Heart left ventricle (tissue), 16 donors: ENCODE measurements around the gene PRICKLE4. TPM values are rescaled to one million over a fixed set of nuclear protein-coding genes. Genes with fewer than 3 reads are reported as not detected.

Source experiments
- ATAC-seq, 4 donors: fragments of 200-7000 bp; cut with Tn5 transposase; one replicate each; pipeline ENCODE4 v1.9.1; 2020 to 2022; ENCODE audit warnings: moderate library complexity in 4 of 4, mild to moderate bottlenecking in 3 of 4, moderate number of reproducible peaks in 1 of 4
- DNase-seq, 5 donors: peaks; one replicate each; pipeline ENCODE4 v3.0.0-alpha.2; 2020
- H3K27ac ChIP-seq, 12 donors: fragments of 200-600 bp; sonication (generic) in 4 of 12; one replicate each; pipeline versions ENCODE4 v1.5.0 to v1.8.0; 2016 to 2022; ENCODE audit warnings: mild to moderate bottlenecking in 2 of 12
- H3K27me3 ChIP-seq, 9 donors: fragments of 200-600 bp; sonication (generic) in 2 of 9; one replicate each; pipeline versions ENCODE4 v1.5.1 to v1.8.0; 2016 to 2022; ENCODE audit warnings: mild to moderate bottlenecking in 3 of 9
- H3K36me3 ChIP-seq, 9 donors: fragments of 200-600 bp; sonication (generic) in 2 of 9; one replicate each; pipeline versions ENCODE4 v1.5.0 to v1.8.0; 2018 to 2022; ENCODE audit warnings: mild to moderate bottlenecking in 2 of 9
- H3K4me1 ChIP-seq, 12 donors: fragments of 200-600 bp; sonication (generic) in 4 of 12; one replicate each; pipeline versions ENCODE4 v1.5.0 to v1.8.0; 2016 to 2022; ENCODE audit warnings: mild to moderate bottlenecking in 3 of 12
- H3K4me3 ChIP-seq, 12 donors: fragments of 200-600 bp; sonication (generic) in 4 of 12; one replicate each; pipeline versions ENCODE4 v1.5.0 to v1.8.0; 2017 to 2022; ENCODE audit warnings: mild to moderate bottlenecking in 9 of 12, moderate library complexity in 4 of 12
- H3K9me3 ChIP-seq, 12 donors: fragments of 200-600 bp; sonication (generic) in 4 of 12; one replicate each; pipeline versions ENCODE4 v1.5.0 to v1.8.0; 2016 to 2022; ENCODE audit warnings: mild to moderate bottlenecking in 1 of 12
- CTCF ChIP-seq, 12 donors: fragments of 200-600 bp; sonication (generic) in 4 of 12; IDR thresholded peaks; one replicate each; pipeline versions ENCODE4 v1.5.0 to v1.8.0; 2018 to 2022; ENCODE audit warnings: antibody characterized with exemption in 12 of 12, mild to moderate bottlenecking in 5 of 12
- POLR2A ChIP-seq, 2 donors: fragments of 450-650 bp; IDR thresholded peaks; one replicate each; pipeline ENCODE4 v1.6.1; 2017; ENCODE audit warnings: antibody characterized with exemption in 2 of 2, mild to moderate bottlenecking in 2 of 2, moderate library complexity in 2 of 2
- WGBS, 4 donors: extraction: QIAGEN DNeasy Blood & Tissue Kit in 2 of 4; methylation state at CpG; one replicate each; pipeline versions ENCODE4 v1.1.5 to v1.1.7; 2013 to 2018; 5-methylcytosine and 5-hydroxymethylcytosine counted together
- intact Hi-C, 10 donors: fragments of 100-400 bp; cut with DNase I; formaldehyde crosslinking; loops; one replicate each; pipeline versions ENCODE4 v1.11.1 to v1.14.2; 2022
- polyA plus RNA-seq, 2 donors: library from polyadenylated mRNA; stranded (reverse); fragments of 200-250 nt; gene quantifications; one replicate each; pipeline ENCODE4 v1.2.3, GENCODE V29; 2013
- total RNA-seq, 9 donors: library from RNA; depleted of rRNA in 2 of 9; stranded (reverse); fragments of >200 nt in 2 of 9; fragmentation: NEBNext Ultra II Directional in 3 of 9; extraction: Animal tissue kit (Norgen Biotek cat#: 25700) in 3 of 9; gene quantifications; one replicate each; pipeline versions ENCODE4 v1.1.0 to v1.2.4, GENCODE V29; 2016 to 2023
- donor health status: ischemic (EF 13 %, LVEDD 7.1; RV severe dilation, severe dysfunction).
- donor health status: healthy with polysubstance abuse.
- donor health status: DM: no; HTN: yes; CAD: no.
- donor health status: DM: no; HTN: no; CAD: no.
- donor health status: ischemic (EF 25% LVEDD 6.9; RV normal size, moderate dysfunction).
- donor health status: ischemic (EF 25% LVEDD 5.7; RV mildly dilated, moderate dysfunction).
- donor health status: healthy.
- donor health status: DM: yes; HTN: yes; CAD: no.
- donor health status: ischemic (EF 35%, LVEDD 5.7; RV mildly dilated, moderate dysfunction).
- donor health status: nonischemic (EF 11% LVEDD 7.7; RV severe dilation, severe dysfunction).
- donor health status: DM: yes; HTN: yes; CAD: no.
- donor health status: PGD.
- donor health status: ischemic (EF 29% LVEDD 5.4; RV normal size, mild dysfunction).
- donor health status: nonischemic (EF 23%, LVEDD 6.1; RV moderate dilation, normal function).

Gene PRICKLE4
- total and polyA plus RNA-seq, 11 donors, result 1.1 to 3.9 (median 1.9) TPM

- peak within 1 kb of the TSS; percentile 98 to 100 (median 98) for H3K27ac ChIP-seq
- intact Hi-C loops, result loop anchor here in 8 of 10 donors (1.0 to 5.0 kb wide), 7 partner anchors 29 to 53 kb away; partner anchors contain the start of gene FRS3 (in 6 of the 8)
- peaks cover 0 to 3% (median 0%) of the 10 kb centered on the region in 9 donors for H3K36me3 ChIP-seq
- H3K9me3 ChIP-seq, result no peaks in the 10 kb centered on the region
- ATAC-seq, result peak; percentile 47 to 76 (median 68)
- peaks cover 11 to 41% (median 33%) of the 10 kb centered on the region in 12 donors for H3K4me1 ChIP-seq
- H3K4me3 ChIP-seq, result peak within 1 kb of the TSS; percentile 75 to 100 (median 96)
- TF ChIP-seq POLR2A (IDR thresholded peaks at IDR 0.05) (peak; percentile 28 to 52), CTCF (IDR thresholded peaks at IDR 0.05) (peak; percentile 82 to 100 (median 95))
- WGBS, 4 donors, result 7 to 13% (median 10%) methylated on average over 24 to 50 of the region's 50 CpGs
- H3K27me3 ChIP-seq, result no peaks in the 10 kb centered on the region
- peak; percentile 95 to 97 (median 96) for DNase-seq
Observed at GRCh38 chr6:41735427-41736185, 45.0 kb upstream of the PRICKLE4 start, which contains the start of gene TFEB. TSS of gene TFEB (minus strand) at chr6:41735608. CDS start at chr6:41691213, 44,395 bp downstream.

- Histone ChIP-seq H3K4me3 (peak overlapping the region in 2 of 12 donors; percentile 93 to 100), H3K9me3 (no peaks in the 10 kb centered on the region), H3K27ac (no peak overlapping the region), H3K4me1 (peaks cover 5 to 35% (median 26%) of the 10 kb centered on the region in 12 donors), H3K27me3 (no peaks in the 10 kb centered on the region), H3K36me3 (peaks cover 0 to 3% (median 0%) of the 10 kb centered on the region in 9 donors)
- TF ChIP-seq CTCF (IDR thresholded peaks at IDR 0.05) (no peak), POLR2A (IDR thresholded peaks at IDR 0.05) (no peak)
- WGBS, 4 donors, result 67 to 71% (median 68%) methylated on average over 6 of the region's 6 CpGs
- intact Hi-C loops, result loop anchor here in 7 of 10 donors (2.0 to 5.0 kb wide), 3 partner anchors 36 to 41 kb away; partner anchors contain the start of gene FRS3 (in 5 of the 7)
- no peak for ATAC-seq
- DNase-seq, result no peak
Observed at GRCh38 chr6:41736186-41736733, 44.3 kb upstream of the PRICKLE4 start.

GRCh38 chr6:41736800-41737555 is 43.6 kb upstream of the PRICKLE4 start:
- WGBS, 4 donors, result 84 to 90% (median 88%) methylated on average over 13 of the region's 13 CpGs

More at GRCh38 chr6:41736800-41737555, 43.6 kb upstream of the PRICKLE4 start:
- Histone ChIP-seq H3K27ac (no peak overlapping the region), H3K4me1 (peaks cover 5 to 28% (median 20%) of the 10 kb centered on the region in 12 donors), H3K4me3 (no peak overlapping the region), H3K9me3 (no peaks in the 10 kb centered on the region), H3K27me3 (no peaks in the 10 kb centered on the region), H3K36me3 (peaks cover 0 to 3% (median 0%) of the 10 kb centered on the region in 9 donors)
- intact Hi-C loops, result loop anchor here in 7 of 10 donors (2.0 to 5.0 kb wide), 3 partner anchors 35 to 40 kb away; partner anchors contain the start of gene FRS3 (in 5 of the 7)
- DNase-seq (no peak), ATAC-seq (no peak)
- TF ChIP-seq POLR2A (IDR thresholded peaks at IDR 0.05) (no peak), CTCF (IDR thresholded peaks at IDR 0.05) (no peak)
